Mucosa of rectum (tissue), 2 donors: ENCODE results near the gene PCARE.
"Not testable (repeated sequence)": the region's sequence is repeated elsewhere in the genome, so short reads cannot be mapped to it uniquely, and the experiment has no call there.

Experiments used
- H3K27ac ChIP-seq, 2 donors: one replicate each; pipeline ENCODE4 v1.7.0; 2013; ENCODE audit warnings: inconsistent platforms in 2 of 2, low read depth in 2 of 2, low read length in 2 of 2
- H3K27me3 ChIP-seq, 2 donors: one replicate each; pipeline ENCODE4 v1.7.0; 2013; ENCODE audit warnings: low read length in 2 of 2; ENCODE audit not compliant: control insufficient read depth in 2 of 2, insufficient read depth in 2 of 2
- H3K36me3 ChIP-seq, 2 donors: one replicate each; pipeline ENCODE4 v1.7.0; 2013; ENCODE audit warnings: low read length in 2 of 2; ENCODE audit not compliant: control insufficient read depth in 2 of 2, insufficient read depth in 2 of 2
- H3K4me1 ChIP-seq, 2 donors: one replicate each; pipeline ENCODE4 v1.7.0; 2013; ENCODE audit warnings: low read length in 2 of 2, mild to moderate bottlenecking in 1 of 2; ENCODE audit not compliant: control insufficient read depth in 2 of 2, insufficient read depth in 2 of 2
- H3K4me3 ChIP-seq, 2 donors: one replicate each; pipeline ENCODE4 v1.7.0; 2013; ENCODE audit warnings: low read length in 2 of 2
- H3K9ac ChIP-seq, 2 donors: one replicate each; pipeline ENCODE4 v1.7.0; 2013; ENCODE audit warnings: low read length in 2 of 2, low read depth in 1 of 2, mild to moderate bottlenecking in 1 of 2
- H3K9me3 ChIP-seq, 2 donors: one replicate each; pipeline ENCODE4 v1.7.0; 2013; ENCODE audit warnings: low read length in 2 of 2; ENCODE audit not compliant: control insufficient read depth in 2 of 2
- donor health status: healthy.
- donor health status: Normal muscosa, but diverticular disease.

PCARE gene

DNA sequence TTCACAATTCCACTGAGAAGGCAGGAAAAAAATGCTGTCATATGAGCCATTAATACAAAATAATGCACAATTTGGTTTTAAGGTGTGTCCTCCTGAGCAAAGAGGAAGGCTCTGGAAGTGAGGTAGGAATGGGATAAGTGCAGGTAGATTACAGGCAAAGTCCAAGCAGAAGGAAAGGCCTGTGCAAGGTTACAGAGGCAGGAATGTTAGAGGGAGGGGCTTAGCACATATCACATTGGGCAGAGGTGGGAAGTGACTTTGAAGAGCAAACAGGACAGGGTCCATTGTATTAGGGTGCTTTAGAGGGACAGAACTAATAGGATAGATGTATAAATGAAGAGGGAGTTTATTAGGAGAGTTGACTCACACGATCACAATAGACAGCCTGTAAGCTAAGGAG is 26.2 kb upstream of the PCARE start:
- Histone ChIP-seq H3K9ac (no peak overlapping the region), H3K27me3 (no peaks in the 10 kb centered on the region), H3K4me3 (no peak overlapping the region), H3K27ac (no peak overlapping the region), H3K4me1 (no peaks in the 10 kb centered on the region), H3K9me3 (no peaks in the 10 kb centered on the region), H3K36me3 (no peaks in the 10 kb centered on the region)

DNA sequence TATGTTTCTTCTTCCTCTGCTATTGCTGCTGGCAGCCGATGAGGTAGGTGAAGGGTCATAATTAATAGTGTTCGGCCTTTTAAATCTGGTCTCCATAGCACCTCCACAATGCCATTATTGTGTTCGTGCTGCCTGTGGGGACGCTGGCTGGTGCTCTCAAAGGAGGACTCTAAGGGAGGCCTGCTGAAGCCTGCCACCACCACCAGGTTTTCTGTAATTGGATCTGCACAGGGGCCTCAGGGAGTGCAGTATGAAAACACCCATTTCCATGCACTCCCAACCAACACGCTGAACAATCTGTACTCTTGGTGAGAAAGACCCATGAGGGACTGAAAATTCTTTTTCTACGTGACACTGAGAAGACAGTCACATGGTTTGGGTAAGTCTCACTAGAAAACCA is 23.2 kb upstream of the PCARE start:
- no peaks in the 10 kb centered on the region for H3K36me3 ChIP-seq
- no peak overlapping the region for H3K9ac ChIP-seq
- no peak overlapping the region for H3K27ac ChIP-seq
- no peaks in the 10 kb centered on the region for H3K9me3 ChIP-seq
- H3K4me1 ChIP-seq, result no peaks in the 10 kb centered on the region
- no peak overlapping the region for H3K4me3 ChIP-seq
- H3K27me3 ChIP-seq, result no peaks in the 10 kb centered on the region

DNA sequence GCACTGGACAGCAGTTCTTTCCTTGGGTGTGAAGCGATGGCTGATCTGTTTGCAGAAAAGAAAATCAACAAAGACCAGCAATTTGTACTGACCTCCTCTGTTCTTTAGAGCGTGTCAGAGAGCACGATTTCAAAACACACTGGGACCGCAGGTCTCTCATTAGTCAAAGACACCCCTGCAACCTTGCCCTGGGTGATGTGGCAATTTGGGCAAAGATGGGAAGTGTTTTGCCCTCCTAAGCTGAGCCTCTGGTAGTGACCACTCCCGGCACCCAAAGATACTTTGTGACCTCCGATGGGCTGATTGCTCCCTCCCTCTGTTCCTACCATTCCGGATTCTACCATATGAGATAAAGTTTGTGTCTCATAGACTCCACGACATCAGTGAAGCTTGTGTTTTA is 22.6 kb upstream of the PCARE start:
- Histone ChIP-seq H3K27me3 (no peaks in the 10 kb centered on the region), H3K36me3 (no peaks in the 10 kb centered on the region), H3K9ac (no peak overlapping the region), H3K27ac (no peak overlapping the region), H3K9me3 (no peaks in the 10 kb centered on the region), H3K4me3 (no peak overlapping the region), H3K4me1 (no peaks in the 10 kb centered on the region)

DNA sequence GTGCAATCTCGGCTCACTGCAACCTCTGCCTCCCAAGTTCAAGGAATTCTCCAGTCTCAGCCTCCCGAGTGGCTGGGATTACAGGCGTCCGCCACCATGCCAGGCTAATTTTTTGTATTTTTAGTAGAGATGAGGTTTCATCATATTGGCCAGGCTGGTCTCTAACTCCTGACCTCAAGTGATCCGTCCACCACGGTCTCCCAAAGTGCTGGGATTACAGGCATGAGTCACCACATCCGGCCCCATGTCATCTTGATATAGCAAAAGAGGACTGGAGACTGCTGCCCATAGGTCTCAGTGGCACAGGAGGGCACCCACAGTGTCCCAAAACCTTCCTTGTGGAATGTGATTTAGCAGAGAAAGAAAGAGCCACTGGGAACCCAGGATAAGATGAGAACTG is 16.0 kb upstream of the PCARE start:
- not testable (repeated sequence) for H3K4me1 ChIP-seq, H3K9me3 ChIP-seq, H3K9ac ChIP-seq, H3K36me3 ChIP-seq, H3K27me3 ChIP-seq, H3K27ac ChIP-seq, H3K4me3 ChIP-seq

DNA sequence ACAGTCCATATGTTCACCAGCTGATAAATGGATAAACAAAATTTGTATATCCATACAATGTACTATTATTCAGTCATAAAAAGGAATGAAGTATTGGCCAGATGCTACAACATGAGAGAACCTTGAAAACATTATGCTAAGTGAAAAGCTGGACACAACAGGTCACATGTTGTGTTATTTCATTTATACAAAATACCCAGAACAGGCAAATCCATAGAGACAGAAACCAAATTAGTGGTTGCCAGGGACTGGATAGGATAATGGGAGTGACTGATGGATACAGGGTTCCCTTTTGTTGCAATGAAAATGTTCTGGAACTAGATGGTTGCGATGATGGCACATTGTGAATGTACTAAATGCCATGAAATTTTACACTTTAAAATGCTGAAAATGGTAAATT is 10.2 kb upstream of the PCARE start:
- Histone ChIP-seq H3K9ac (no peak overlapping the region), H3K27ac (no peak overlapping the region), H3K4me1 (no peaks in the 10 kb centered on the region)

GRCh38 chr2:29082804-29083495 is 8.6 kb upstream of the PCARE start:
- Histone ChIP-seq H3K4me1 (no peaks in the 10 kb centered on the region), H3K36me3 (no peaks in the 10 kb centered on the region), H3K27me3 (no peaks in the 10 kb centered on the region), H3K4me3 (no peak overlapping the region), H3K27ac (no peak overlapping the region), H3K9ac (no peak overlapping the region), H3K9me3 (no peaks in the 10 kb centered on the region)

More for the DNA sequence above, 10.2 kb upstream of the PCARE start:
- H3K27me3 ChIP-seq, result no peaks in the 10 kb centered on the region
- H3K36me3 ChIP-seq, result no peaks in the 10 kb centered on the region
- H3K4me3 ChIP-seq, result no peak overlapping the region
- no peaks in the 10 kb centered on the region for H3K9me3 ChIP-seq

DNA sequence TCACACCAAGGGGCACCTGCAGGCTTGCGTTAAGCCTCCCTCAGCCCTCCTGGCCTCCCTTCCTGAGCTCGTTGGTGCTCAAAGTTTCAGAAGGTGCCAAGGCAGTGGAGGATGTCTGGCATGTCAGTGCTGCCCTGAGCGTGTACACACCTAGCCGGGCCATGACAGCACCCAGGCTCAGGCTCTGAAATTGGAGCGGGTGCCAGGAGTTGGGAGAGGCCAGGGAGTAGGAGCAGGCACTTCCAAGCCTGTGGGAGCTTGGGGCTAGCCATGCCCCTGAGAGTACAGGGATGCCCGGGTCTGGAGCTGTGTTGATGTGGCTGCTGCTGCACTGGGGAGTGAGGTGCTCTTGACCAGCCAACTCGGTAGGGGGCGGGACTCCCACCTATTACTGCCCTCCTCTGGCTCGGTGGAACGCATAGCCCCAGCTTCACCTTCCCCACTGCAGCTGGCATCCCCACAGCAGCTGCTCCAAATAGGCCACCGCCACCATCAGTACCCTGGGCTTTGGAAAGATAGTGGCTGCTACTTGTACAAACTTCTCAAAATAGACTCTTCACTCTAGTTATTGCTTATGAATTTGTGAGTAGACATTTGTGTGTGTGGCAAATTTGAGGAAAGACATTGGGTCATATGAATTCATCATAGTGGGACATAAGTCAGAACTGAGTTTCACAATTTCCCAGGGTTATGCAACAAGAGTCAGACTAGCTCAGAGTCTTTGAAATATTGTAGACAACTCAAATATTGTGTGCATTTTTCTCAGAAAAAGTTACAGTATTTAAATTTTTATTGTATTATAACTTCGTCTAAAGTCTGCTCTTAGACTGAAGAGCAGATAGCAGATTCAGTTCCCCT is 6.8 kb upstream of the PCARE start:
- no peaks in the 10 kb centered on the region for H3K27me3 ChIP-seq
- H3K9ac ChIP-seq, result no peak overlapping the region
- H3K4me3 ChIP-seq, result no peak overlapping the region
- H3K36me3 ChIP-seq, result no peaks in the 10 kb centered on the region
- H3K4me1 ChIP-seq, result no peaks in the 10 kb centered on the region
- H3K27ac ChIP-seq, result no peak overlapping the region
- H3K9me3 ChIP-seq, result no peaks in the 10 kb centered on the region

- Histone ChIP-seq H3K9me3 (no peaks in the 10 kb centered on the region), H3K9ac (no peak overlapping the region), H3K4me1 (no peaks in the 10 kb centered on the region), H3K27ac (no peak overlapping the region), H3K4me3 (no peak overlapping the region), H3K27me3 (no peaks in the 10 kb centered on the region), H3K36me3 (no peaks in the 10 kb centered on the region)
These were observed 5.6 kb upstream of the PCARE start for GRCh38 chr2:29079887-29080286.

- no peak overlapping the region for H3K27ac ChIP-seq
- H3K9ac ChIP-seq, result no peak overlapping the region
- no peaks in the 10 kb centered on the region for H3K27me3 ChIP-seq
- H3K4me1 ChIP-seq, result no peaks in the 10 kb centered on the region
- H3K4me3 ChIP-seq, result no peak overlapping the region
- no peaks in the 10 kb centered on the region for H3K9me3 ChIP-seq
- no peaks in the 10 kb centered on the region for H3K36me3 ChIP-seq
These were observed 1.8 kb upstream of the PCARE start for GRCh38 chr2:29075894-29076705.

- H3K27me3 ChIP-seq, result no peaks in the 10 kb centered on the region
- no peaks in the 10 kb centered on the region for H3K4me1 ChIP-seq
- H3K27ac ChIP-seq, result no peak overlapping the region
- H3K9me3 ChIP-seq, result no peaks in the 10 kb centered on the region
- H3K4me3 ChIP-seq, result no peak overlapping the region
- no peaks in the 10 kb centered on the region for H3K36me3 ChIP-seq
- no peak overlapping the region for H3K9ac ChIP-seq
These were observed 390 bp downstream of the PCARE start for GRCh38 chr2:29073933-29074332.
